GM18951 (cell line): ENCODE results near the gene GARIN5B.

ENCODE experiments used
- POLR2A ChIP-seq: IDR thresholded peaks from 4 replicates; pipeline ENCODE4 v1.6.1; 2011; ENCODE audit warnings: mild to moderate bottlenecking; ENCODE audit not compliant: insufficient read length, insufficient read depth; ENCODE audit errors: extremely low read depth
- in situ Hi-C: fragments of 300-500 bp; cut with MboI; formaldehyde crosslinking; loops from one replicate; pipeline ENCODE4 v1.12.0; 2022; ENCODE audit warnings: low sequenced_read_pairs, mixed read lengths, inconsistent platforms; ENCODE audit not compliant: unreplicated experiment

The GARIN5B gene

DNA sequence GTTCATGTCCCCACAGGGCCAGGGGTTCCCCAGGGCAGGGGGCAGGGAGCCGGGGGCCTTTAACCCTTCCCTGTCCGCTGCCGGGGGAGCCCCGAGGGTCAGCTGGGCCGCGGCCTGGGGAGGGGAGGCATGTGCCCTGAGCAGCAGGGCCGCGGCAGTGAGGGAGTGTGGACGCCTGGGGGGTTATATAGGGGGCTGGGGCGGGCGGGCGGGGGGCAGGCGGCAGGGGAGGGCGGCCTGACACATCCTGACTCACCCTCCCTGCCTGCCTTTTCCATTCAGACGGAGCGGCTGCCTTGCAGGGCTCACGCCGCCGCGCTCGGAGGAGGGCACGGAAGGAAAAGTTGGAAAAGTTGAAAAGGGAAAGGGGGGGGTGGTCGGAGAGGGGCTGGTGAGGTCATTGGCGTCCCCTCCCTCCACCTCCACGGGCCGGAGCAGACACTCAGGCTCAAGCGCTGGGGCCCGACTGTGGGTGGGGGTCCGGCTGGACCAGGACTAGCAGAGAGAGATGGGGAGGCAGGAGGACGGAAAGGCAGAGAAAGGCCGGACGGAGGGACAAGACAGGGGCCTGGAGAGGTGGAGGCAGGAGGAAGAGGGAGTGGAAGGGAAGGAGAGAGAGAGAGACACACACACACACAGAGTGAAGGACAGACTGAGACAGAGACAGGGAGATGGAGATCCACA lies 7.4 kb upstream of the GARIN5B start, which contains the start of gene IL11:
IL11 (minus strand) TSS at position 159 of the 684 bp plus-strand sequence; CDS start at position 6, 153 bp downstream.
- TF ChIP-seq POLR2A, result no peak
- in situ Hi-C loops, result no loop called here

- TF ChIP-seq POLR2A, result no peak
- in situ Hi-C loops, result no loop called here
Measured at GRCh38 chr19:55369653-55370304, 6.7 kb upstream of the GARIN5B start.

- in situ Hi-C loops, result no loop called here
- TF ChIP-seq POLR2A, result no peak
Measured at GRCh38 chr19:55368701-55369563, 5.9 kb upstream of the GARIN5B start.

- in situ Hi-C loops, result no loop called here
- TF ChIP-seq POLR2A, result no peak
Measured at GRCh38 chr19:55368106-55368505, 5.0 kb upstream of the GARIN5B start.

- no peak for TF ChIP-seq POLR2A
- in situ Hi-C loops, result no loop called here
Measured at GRCh38 chr19:55366790-55367189, 3.7 kb upstream of the GARIN5B start.

GRCh38 chr19:55365964-55366363 lies 2.9 kb upstream of the GARIN5B start:
- in situ Hi-C loops, result no loop called here
- no peak for TF ChIP-seq POLR2A

DNA sequence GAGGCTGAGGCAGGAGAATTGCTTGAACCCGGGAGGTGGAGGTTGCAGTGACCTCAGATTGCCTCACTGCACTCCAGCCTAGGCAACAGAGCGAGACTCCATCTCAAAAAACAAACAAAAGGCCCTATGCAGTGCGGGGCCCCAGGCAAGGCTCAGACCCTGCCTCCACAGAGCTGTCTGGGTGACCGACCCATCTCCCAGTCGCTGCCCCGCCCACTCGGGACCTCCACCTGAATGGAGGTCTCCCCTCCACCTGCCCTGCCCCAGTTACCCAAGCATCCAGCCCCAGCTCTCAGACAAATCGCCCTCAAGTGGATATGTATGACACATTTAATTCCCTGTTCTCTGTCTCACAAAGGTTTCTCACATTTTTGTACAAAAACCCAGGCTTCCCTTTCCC lies 2.2 kb upstream of the GARIN5B start:
- in situ Hi-C loops, result no loop called here
- TF ChIP-seq POLR2A, result no peak

- in situ Hi-C loops, result no loop called here
- no peak for TF ChIP-seq POLR2A
Measured at GRCh38 chr19:55362174-55362989, 678 bp downstream of the GARIN5B start.

- in situ Hi-C loops, result no loop called here
- TF ChIP-seq POLR2A, result no peak
Measured at GRCh38 chr19:55360902-55361301, 2.2 kb downstream of the GARIN5B start.

DNA sequence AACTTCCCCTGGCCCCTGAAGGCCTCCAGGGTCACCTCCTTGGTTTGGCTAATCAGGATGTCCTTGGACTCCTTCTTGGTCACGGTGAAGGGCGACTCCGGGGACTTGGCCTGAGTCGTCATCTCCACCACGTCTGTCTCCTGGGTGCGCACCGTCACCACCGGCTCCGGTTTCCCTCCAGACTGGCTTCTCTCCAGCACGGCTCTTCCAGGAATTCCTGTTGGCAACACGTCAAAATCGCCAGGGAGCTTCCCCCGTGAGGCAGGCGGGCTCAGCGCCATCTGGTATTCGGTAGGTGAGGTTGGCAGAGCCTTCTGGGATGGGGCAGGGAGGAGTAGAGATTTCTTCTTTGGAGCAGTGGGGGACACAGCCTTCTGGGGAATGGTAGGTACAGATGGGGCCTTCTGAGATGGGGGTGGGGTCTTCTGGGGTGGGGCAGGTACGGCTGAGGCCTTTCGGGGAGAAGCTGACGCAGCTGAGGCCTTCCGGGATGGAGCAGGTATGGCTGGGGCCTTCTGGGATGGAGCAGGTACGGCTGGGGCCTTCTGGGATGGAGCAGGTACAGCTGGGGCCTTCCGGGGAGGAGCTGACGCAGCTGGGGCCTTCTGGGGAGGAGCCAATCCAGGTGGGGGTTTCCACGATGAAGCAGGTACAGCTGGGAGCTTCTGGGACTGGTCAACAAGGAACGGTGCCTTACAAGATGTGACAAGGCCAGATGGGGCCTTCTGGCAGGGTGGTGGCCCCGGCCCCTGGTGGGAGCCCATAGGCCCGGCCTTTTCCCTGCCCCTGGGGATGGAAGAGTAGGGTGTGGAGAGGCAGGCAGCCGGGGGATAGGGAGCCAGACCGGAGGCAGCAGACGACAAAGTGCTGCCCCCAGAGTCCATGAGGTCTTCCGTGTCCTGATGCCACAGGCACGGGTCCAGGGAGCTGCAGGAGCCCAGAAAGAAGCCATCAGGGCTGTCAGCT lies 3.8 kb downstream of the GARIN5B start:
- in situ Hi-C loops, result no loop called here
- no peak for TF ChIP-seq POLR2A

- TF ChIP-seq POLR2A, result no peak
- in situ Hi-C loops, result no loop called here
Measured at GRCh38 chr19:55358493-55358892, 4.6 kb downstream of the GARIN5B start.
